CD4-positive, alpha-beta T cell treated with Interleukin-6 for 4 hours (primary cell): ENCODE measurements around the gene ZNF747.

Source experiments
- DNase-seq: peaks from one replicate; pipeline ENCODE4 v3.0.0-alpha.2; 2020; ENCODE audit warnings: mixed read lengths

ZNF747 gene

GRCh38 chr16:30510376-30510938, 24.2 kb downstream of the ZNF747 start:
- no peak for DNase-seq

DNA sequence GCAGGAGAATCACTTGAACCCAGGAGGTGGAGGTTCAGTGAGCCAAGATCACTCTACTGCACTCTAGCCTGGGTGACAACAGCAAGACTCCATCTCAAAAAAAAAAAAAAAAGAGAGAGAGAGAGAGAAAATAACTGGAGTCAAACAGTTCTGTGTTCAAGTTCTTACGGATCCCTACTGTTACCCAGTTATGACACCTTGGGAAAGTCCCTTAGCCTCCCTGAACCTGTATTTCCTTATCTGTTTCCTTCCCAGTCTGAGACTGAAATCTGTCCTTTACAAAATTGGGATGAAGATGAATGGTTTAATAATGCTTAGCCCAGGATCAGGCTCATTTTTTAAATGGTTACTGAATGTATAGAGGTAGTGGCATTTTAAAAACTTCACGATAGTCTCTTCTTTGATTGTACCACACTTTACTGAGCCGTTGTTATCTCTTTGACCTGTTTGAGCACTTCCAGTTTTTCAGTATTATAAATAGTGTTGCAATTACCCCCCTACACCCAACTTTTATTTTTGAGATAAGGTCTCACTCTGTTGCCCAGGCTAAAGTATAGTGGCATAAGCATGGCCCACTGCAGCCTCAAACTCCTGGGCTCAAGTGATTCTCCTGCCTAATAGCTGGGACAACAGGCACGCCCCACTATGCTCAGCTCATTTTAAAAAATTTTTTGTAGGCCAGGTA, 25.4 kb downstream of the ZNF747 start:
- DNase-seq = no peak

GRCh38 chr16:30503403-30504296, 31.0 kb downstream of the ZNF747 start:
- DNase-seq = no peak

- DNase-seq = no peak
Observed at GRCh38 chr16:30499284-30499683, 35.4 kb downstream of the ZNF747 start.

- no peak for DNase-seq
Observed at GRCh38 chr16:30494709-30495108, 39.9 kb downstream of the ZNF747 start.

GRCh38 chr16:30493941-30494488, 40.6 kb downstream of the ZNF747 start:
- DNase-seq = no peak

GRCh38 chr16:30491744-30492308, 42.8 kb downstream of the ZNF747 start:
- DNase-seq = peak; percentile 65

- no peak for DNase-seq
Observed at GRCh38 chr16:30491229-30491628, 43.4 kb downstream of the ZNF747 start.

GRCh38 chr16:30490210-30490609, 44.4 kb downstream of the ZNF747 start:
- no peak for DNase-seq

DNA sequence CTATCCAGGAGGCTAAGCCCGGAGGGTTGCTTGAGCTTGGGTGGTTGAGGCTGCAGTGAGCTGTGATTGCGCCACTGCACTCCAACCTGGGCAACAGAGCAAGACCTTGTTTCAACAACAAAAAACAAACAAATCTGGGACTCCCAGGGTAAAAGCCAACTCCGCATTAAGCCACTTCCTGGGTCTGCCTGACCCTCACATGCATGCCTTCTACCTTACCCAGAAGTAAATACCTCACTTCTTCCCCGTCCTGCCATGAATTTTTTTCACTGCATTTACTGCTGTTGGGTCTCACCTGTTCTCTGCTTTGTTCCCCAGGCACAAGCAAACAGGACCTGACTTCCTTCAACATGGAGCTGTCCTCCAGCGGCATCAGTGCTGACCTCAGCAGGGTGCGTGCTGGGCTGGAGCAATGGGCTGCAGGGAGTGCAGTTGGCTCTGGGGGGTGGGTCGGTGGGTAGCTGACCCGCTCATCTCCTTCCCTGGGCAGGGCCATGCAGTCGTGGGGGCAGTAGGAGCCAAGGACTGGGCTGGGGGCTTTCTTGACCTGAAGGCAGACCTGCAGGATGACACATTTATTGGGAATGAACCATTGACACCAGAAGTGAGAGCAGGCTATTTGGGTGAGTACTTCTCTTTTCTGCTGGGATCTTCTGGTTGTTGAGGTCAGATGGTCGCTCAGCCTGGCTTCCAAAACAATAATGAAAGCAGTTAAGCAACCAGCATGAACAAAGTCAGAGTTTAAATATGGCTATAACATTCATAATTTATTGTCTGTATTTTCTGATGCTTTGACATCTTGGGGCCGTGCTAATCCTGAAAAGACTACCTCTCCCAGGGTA, 45.7 kb downstream of the ZNF747 start:
- DNase-seq = no peak

GRCh38 chr16:30485818-30486436, 48.7 kb downstream of the ZNF747 start:
- no peak for DNase-seq

GRCh38 chr16:30484887-30485286, 49.8 kb downstream of the ZNF747 start:
- no peak for DNase-seq

DNA sequence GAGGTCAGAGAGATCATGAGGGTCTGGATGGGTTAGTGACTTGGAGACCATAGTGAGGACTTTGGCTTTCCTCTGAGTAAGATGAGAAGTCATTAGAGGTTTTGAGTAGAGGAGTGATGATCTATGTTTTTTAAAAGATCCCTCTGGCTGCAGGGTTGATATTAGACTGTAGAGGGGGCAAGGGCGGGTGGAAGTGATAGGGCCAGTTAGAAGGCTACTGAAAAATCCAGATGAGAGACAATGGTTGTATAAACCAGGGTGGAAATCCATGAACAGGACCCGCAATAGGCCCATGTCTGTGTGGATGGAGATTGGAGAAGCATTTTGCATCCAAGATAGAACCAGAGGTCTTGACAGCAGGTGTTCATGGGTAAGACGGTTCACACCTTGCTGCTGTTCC, 52.3 kb downstream of the ZNF747 start:
- peak; percentile 31 for DNase-seq

DNA sequence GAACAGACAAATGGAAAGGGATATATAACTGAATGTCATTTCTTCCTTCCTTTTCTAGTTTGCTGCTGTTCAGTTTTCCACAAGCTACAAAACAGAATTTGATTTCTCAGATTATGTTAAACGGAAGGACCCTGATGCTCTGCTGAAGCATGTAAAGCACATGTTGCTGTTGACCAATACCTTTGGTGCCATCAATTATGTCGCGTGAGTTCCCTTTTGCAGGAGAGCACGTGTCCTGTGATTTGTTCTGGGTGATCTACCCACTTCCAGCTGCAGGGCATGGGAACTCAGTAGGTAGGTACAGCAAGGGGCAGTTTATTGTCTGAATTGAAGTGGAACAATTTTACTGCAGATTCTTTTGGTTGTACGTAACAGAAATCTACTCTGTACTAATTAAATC, 53.3 kb downstream of the ZNF747 start:
- DNase-seq = no peak
